ENCODE measurements around the gene ABCC3. TPM values are rescaled to one million over a fixed set of nuclear protein-coding genes. Genes with fewer than 3 reads are reported as not detected.

Gene ABCC3
- total RNA-seq, 4 donors from 2014 or later, result 2.0 to 18.7 (median 5.1) TPM

DNA sequence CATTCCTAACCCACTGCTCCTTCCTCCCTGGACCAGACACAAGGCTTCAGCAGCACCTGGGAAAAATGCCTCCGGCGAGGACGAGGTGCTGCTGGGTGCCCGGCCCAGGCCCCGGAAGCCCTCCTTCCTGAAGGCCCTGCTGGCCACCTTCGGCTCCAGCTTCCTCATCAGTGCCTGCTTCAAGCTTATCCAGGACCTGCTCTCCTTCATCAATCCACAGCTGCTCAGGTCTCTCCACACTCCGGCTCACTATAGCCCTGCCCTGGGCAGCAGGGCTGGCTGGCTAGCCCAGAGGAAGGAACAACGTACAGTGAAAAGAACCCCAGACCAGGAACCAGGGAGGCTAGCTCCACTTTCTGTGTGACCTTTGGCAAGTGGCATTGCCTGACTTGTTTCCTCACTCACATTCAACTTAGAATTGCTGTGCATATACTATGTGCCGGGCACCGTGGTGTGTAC lies 26.2 kb downstream of the ABCC3 start:
- Histone ChIP-seq H3K4me3 (no peak overlapping the region), H3K36me3 (no peaks in the 10 kb centered on the region), H3K27ac (peak overlapping the region in 2 of 4 donors; percentile 38 to 52), H3K4me1 (peaks cover 0 to 34% (median 18%) of the 10 kb centered on the region in 3 donors), H3K27me3 (no peaks in the 10 kb centered on the region), H3K9me3 (no peaks in the 10 kb centered on the region)
- TF ChIP-seq POLR2AphosphoS5 (IDR thresholded peaks at IDR 0.05) (no peak), EP300 (IDR thresholded peaks at IDR 0.05) (no peak), POLR2A (IDR thresholded peaks at IDR 0.05) (no peak)
- TF ChIP-seq, protein P1, sequence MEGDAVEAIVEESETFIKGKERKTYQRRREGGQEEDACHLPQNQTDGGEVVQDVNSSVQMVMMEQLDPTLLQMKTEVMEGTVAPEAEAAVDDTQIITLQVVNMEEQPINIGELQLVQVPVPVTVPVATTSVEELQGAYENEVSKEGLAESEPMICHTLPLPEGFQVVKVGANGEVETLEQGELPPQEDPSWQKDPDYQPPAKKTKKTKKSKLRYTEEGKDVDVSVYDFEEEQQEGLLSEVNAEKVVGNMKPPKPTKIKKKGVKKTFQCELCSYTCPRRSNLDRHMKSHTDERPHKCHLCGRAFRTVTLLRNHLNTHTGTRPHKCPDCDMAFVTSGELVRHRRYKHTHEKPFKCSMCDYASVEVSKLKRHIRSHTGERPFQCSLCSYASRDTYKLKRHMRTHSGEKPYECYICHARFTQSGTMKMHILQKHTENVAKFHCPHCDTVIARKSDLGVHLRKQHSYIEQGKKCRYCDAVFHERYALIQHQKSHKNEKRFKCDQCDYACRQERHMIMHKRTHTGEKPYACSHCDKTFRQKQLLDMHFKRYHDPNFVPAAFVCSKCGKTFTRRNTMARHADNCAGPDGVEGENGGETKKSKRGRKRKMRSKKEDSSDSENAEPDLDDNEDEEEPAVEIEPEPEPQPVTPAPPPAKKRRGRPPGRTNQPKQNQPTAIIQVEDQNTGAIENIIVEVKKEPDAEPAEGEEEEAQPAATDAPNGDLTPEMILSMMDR (IDR thresholded peaks at IDR 0.05), result no peak
- no peak for ATAC-seq
- WGBS, 2 donors (ENCODE audit: low coverage in 1 of 2), result no CpG with 5 or more reads among the region's 10 CpGs

DNA sequence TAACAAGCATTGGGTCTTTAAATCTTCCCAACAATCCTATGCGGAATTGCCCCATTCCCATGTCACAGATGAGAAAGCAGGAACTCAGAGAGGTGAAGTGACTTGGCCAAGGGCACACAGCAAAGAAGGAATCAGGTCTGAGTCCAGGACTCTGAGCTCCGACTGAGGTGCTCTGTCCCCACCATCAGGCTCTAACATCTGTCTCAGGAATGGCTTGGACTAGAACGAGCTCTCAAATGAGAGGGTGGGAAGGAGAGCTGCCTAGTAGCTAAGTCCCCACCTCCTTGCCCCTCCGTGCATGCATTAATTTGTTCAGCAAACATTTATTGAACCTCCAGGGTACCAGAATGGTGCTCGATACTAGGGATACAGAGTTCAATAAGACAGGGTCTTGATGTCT lies 26.7 kb downstream of the ABCC3 start:
- ATAC-seq, result no peak
- no peak overlapping the region for H3K4me3 ChIP-seq
- H3K4me1 ChIP-seq, result peaks cover 0 to 34% (median 18%) of the 10 kb centered on the region in 3 donors
- no peaks in the 10 kb centered on the region for H3K36me3 ChIP-seq
- H3K9me3 ChIP-seq, result no peaks in the 10 kb centered on the region
- peak overlapping the region in 2 of 4 donors; percentile 38 to 52 for H3K27ac ChIP-seq
- TF ChIP-seq, protein P1 (IDR thresholded peaks at IDR 0.05), result no peak
- TF ChIP-seq POLR2A (IDR thresholded peaks at IDR 0.05), result no peak
- WGBS, 2 donors (ENCODE audit: low coverage in 1 of 2), result 61 to 100% methylated on average over 2 of the region's 5 CpGs
- no peaks in the 10 kb centered on the region for H3K27me3 ChIP-seq

DNA sequence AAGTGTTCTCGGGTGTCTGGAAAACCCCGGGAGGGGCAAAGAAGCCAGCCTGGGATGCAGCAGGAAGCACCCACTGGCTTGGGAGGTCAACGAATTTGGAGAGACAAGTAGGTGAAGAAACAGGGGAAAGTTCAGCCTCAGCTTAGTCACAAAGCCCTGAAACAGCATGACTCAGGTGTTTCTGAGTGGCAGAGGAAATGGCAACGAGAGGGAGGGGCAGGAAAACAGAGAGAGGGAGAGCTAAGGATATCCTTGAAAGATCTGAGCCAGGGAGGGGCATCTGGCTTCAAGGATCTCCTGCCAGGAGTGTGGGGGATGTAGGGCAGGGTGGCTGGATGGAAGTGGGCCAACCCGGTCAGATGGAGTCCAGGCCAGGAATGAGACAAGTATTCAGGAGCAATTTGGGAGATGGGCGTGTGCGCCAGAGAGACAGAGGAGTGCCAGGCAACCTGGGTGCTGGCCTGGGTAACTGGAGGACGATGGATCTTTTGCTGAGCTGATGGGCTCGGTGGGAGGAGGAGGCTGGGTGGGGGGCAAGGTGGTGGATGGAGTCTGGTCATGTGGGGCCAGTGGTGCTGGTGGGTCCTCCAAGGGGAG lies 27.2 kb downstream of the ABCC3 start:
- Histone ChIP-seq H3K4me1 (peaks cover 0 to 34% (median 18%) of the 10 kb centered on the region in 3 donors), H3K36me3 (no peaks in the 10 kb centered on the region), H3K27ac (peak overlapping the region in 2 of 4 donors; percentile 38 to 52), H3K9me3 (no peaks in the 10 kb centered on the region), H3K4me3 (no peak overlapping the region), H3K27me3 (no peaks in the 10 kb centered on the region)
- ATAC-seq, result peak; percentile 77
- 31 to 42% methylated on average over 2 to 9 of the region's 9 CpGs for WGBS, 2 donors (ENCODE audit: low coverage in 1 of 2)
- TF ChIP-seq, protein P1 (IDR thresholded peaks at IDR 0.05), result no peak
- peak; percentile 92 for TF ChIP-seq POLR2AphosphoS5 (IDR thresholded peaks at IDR 0.05)
- TF ChIP-seq EP300 (IDR thresholded peaks at IDR 0.05), result no peak

DNA sequence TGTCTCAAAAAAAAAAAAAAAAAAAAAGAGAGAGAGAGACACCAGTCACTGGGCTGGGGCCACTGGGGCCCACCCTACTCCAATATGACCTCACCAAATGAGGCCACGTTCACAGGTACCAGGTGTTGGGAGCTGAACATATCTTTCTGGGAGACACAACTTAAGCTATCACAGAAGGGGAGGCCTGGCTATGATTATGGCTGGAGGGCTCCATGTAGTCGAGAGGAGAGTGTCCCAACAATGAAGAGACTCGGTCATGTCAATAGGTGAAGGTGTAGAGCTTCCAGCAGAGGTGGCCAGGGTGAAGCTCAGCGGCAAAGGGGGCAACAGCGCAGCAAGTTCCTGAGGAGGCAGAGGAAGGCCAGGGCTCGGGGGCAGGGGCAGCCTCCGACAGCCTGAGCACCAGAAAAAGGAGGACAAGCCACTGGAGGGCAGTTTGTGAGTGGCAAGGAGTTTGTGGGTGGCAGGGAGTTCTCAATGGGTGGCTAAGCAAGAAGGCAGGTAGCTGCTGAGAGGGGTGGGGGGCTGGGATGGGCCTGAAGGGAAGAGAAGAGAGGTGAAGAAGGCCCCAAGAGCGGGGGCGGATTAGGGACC lies 28.0 kb downstream of the ABCC3 start:
- H3K9me3 ChIP-seq, result no peaks in the 10 kb centered on the region
- 92 to 94% methylated on average over 7 to 9 of the region's 9 CpGs for WGBS, 2 donors (ENCODE audit: low coverage in 1 of 2)
- TF ChIP-seq POLR2AphosphoS5 (IDR thresholded peaks at IDR 0.05) (no peak), POLR2A (IDR thresholded peaks at IDR 0.05) (no peak), EP300 (IDR thresholded peaks at IDR 0.05) (no peak)
- TF ChIP-seq, protein P1 (IDR thresholded peaks at IDR 0.05), result no peak
- H3K27ac ChIP-seq, result no peak overlapping the region
- peaks cover 0 to 34% (median 18%) of the 10 kb centered on the region in 3 donors for H3K4me1 ChIP-seq
- no peaks in the 10 kb centered on the region for H3K36me3 ChIP-seq
- ATAC-seq, result no peak
- H3K27me3 ChIP-seq, result no peaks in the 10 kb centered on the region
- H3K4me3 ChIP-seq, result no peak overlapping the region
